Coronary artery (tissue), 2 donors: ENCODE results near the gene LRRC36.

Source experiments
- DNase-seq: peaks from one replicate; pipeline ENCODE4 v3.0.0-alpha.2; 2017; ENCODE audit warnings: low spot score
- H3K27ac ChIP-seq, 2 donors: fragments of 200-600 bp; sonication (generic); one replicate each; pipeline ENCODE4 v1.5.1; 2016 to 2019
- H3K4me3 ChIP-seq: fragments of 200-600 bp; sonication (generic); 2 replicates; pipeline ENCODE4 v1.5.1; 2016; ENCODE audit warnings: mild to moderate bottlenecking, moderate library complexity
- TF ChIP-seq, protein P1 (sequence below): fragments of 200-600 bp; sonication (generic); IDR thresholded peaks from one replicate; pipeline ENCODE4 v1.5.1; 2019; ENCODE audit warnings: antibody characterized with exemption

Gene LRRC36

DNA sequence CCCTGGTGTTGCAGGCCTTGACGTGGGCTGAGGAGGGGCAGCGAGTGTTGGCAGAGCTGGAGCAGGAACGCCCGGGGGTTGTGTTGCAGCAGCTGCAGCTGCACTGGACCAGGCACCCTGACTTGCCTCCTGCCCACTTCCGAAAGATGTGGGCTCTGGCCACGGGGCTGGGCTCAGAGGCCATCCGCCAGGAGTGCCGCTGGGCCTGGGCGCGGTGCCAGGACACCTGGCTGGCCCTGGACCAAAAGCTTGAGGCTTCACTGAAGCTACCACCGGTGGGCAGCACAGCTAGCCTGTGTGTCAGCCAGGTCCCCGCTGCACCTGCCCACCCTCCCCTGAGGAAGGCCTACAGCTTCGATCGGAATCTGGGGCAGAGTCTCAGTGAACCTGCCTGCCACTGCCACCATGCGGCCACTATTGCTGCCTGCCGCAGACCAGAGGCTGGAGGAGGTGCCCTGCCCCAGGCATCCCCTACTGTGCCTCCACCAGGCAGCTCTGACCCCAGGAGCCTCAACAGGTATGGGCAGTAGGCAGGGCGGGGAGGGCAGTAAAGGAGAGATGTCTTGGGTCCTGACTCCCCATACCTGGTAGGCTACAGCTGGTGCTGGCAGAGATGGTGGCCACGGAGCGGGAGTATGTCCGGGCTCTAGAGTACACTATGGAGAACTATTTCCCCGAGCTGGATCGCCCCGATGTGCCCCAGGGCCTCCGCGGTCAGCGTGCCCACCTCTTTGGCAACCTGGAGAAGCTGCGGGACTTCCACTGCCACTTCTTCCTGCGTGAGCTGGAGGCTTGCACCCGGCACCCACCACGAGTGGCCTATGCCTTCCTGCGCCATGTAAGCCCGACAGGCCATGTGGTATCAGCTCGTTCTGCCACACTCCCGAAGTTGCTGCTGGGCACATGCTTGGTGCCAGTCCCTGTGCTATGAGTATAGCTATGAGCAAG, 41.6 kb upstream of the LRRC36 start:
- no peak overlapping the region for H3K4me3 ChIP-seq
- no peak overlapping the region for H3K27ac ChIP-seq
- TF ChIP-seq, protein P1, sequence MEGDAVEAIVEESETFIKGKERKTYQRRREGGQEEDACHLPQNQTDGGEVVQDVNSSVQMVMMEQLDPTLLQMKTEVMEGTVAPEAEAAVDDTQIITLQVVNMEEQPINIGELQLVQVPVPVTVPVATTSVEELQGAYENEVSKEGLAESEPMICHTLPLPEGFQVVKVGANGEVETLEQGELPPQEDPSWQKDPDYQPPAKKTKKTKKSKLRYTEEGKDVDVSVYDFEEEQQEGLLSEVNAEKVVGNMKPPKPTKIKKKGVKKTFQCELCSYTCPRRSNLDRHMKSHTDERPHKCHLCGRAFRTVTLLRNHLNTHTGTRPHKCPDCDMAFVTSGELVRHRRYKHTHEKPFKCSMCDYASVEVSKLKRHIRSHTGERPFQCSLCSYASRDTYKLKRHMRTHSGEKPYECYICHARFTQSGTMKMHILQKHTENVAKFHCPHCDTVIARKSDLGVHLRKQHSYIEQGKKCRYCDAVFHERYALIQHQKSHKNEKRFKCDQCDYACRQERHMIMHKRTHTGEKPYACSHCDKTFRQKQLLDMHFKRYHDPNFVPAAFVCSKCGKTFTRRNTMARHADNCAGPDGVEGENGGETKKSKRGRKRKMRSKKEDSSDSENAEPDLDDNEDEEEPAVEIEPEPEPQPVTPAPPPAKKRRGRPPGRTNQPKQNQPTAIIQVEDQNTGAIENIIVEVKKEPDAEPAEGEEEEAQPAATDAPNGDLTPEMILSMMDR: peak; percentile 21
- no peak for DNase-seq

DNA sequence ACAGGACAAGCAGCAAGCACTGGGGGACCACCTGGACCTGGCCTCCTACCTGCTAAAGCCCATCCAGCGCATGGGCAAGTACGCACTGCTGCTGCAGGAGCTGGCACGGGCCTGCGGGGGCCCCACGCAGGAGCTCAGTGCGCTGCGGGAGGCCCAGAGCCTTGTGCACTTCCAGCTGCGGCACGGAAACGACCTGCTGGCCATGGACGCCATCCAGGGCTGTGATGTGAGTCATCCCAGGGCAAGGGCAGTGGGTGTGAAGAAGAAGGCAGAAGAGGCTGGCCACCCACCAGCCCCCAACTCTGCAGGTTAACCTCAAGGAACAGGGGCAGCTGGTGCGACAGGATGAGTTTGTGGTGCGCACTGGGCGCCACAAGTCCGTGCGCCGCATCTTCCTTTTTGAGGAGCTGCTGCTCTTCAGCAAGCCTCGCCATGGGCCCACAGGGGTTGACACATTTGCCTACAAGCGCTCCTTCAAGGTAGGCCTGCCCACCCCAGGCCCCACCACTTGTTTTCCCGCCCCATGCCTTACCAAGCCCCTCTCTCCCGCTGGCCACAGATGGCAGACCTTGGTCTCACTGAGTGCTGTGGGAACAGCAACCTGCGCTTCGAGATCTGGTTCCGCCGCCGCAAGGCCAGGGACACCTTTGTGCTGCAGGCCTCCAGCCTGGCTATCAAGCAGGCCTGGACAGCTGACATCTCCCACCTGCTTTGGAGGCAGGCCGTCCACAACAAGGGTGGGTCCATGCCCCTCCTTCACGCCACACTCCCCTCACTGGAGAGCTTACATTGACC, 40.0 kb upstream of the LRRC36 start:
- DNase-seq: no peak
- no peak overlapping the region for H3K4me3 ChIP-seq
- no peak overlapping the region for H3K27ac ChIP-seq
- TF ChIP-seq, protein P1: no peak

GRCh38 chr16:67287960-67288359, 38.7 kb upstream of the LRRC36 start:
- TF ChIP-seq, protein P1: no peak
- H3K4me3 ChIP-seq: no peak overlapping the region
- DNase-seq: no peak
- no peak overlapping the region for H3K27ac ChIP-seq

GRCh38 chr16:67291461-67291860, 35.2 kb upstream of the LRRC36 start:
- Histone ChIP-seq H3K27ac (no peak overlapping the region), H3K4me3 (no peak overlapping the region)
- TF ChIP-seq, protein P1: no peak
- no peak for DNase-seq

- Histone ChIP-seq H3K27ac (no peak overlapping the region), H3K4me3 (no peak overlapping the region)
- TF ChIP-seq, protein P1: no peak
These were observed 32.4 kb upstream of the LRRC36 start for GRCh38 chr16:67294171-67294757.

DNA sequence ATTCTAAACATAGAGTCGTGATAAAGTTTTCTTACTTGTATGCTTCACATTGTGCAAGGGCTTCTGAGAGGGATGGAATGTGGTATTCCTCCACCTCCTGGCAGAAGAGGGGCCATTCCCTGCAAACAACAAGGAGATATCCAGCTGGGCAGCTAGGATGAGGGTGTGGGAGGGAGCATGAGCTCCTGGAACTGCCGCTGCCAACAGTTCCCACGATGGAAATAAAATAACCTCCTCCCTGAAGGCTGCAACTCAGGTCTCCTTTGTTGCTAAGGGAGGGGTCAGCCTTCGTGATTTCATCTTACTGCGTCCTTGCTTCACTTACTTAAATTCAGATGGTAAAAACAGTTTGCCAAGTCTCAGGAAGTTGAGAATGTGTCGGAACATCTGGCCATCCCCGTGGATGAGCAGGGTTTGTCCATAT, 31.7 kb upstream of the LRRC36 start:
- DNase-seq: no peak
- no peak overlapping the region for H3K27ac ChIP-seq
- TF ChIP-seq, protein P1: no peak
- H3K4me3 ChIP-seq: no peak overlapping the region

More at GRCh38 chr16:67294171-67294757, 32.4 kb upstream of the LRRC36 start:
- DNase-seq: no peak
